Measurements from ENCODE around the gene CDADC1.

DNA sequence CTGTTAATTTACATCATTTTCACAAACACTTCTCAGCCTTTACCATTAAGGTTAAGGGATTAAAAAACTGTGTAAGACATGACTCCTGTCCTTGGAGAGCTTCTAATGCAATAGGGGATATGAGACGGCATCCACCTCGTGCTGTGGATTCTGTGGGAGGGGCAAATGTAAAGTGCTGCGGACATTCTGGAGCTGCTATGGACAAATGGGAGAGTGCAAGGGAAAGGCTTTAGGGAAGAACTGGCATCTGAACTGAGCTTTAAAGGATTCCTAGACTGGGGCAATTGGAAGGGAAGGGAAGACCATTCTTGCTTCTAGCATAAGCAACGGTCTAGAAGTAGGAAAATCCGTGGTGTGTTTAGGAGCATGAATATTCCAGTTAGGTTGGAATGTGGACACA, 31.4 kb downstream of the CDADC1 start:
- TF ChIP-seq, protein P1, sequence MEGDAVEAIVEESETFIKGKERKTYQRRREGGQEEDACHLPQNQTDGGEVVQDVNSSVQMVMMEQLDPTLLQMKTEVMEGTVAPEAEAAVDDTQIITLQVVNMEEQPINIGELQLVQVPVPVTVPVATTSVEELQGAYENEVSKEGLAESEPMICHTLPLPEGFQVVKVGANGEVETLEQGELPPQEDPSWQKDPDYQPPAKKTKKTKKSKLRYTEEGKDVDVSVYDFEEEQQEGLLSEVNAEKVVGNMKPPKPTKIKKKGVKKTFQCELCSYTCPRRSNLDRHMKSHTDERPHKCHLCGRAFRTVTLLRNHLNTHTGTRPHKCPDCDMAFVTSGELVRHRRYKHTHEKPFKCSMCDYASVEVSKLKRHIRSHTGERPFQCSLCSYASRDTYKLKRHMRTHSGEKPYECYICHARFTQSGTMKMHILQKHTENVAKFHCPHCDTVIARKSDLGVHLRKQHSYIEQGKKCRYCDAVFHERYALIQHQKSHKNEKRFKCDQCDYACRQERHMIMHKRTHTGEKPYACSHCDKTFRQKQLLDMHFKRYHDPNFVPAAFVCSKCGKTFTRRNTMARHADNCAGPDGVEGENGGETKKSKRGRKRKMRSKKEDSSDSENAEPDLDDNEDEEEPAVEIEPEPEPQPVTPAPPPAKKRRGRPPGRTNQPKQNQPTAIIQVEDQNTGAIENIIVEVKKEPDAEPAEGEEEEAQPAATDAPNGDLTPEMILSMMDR (IDR thresholded peaks at IDR 0.05): no peak
- TF ChIP-seq EZH2 (IDR thresholded peaks at IDR 0.05): no peak

All from neural progenitor cell (in vitro differentiated cells).